Memory B cell (primary cell): Measurements from ENCODE around the gene SLC38A6.
A peak's percentile ranks its signal among the peaks of the same experiment; 100 is the strongest.

Experiments used
- ATAC-seq: fragments of 150-1000 bp; cut with Tn5 transposase; 2 replicates; pipeline ENCODE4 v1.10.0; 2021; ENCODE audit warnings: low read depth, mild to moderate bottlenecking, moderate library complexity
- DNase-seq, 2 donors: peaks; one replicate each; pipeline ENCODE4 v3.0.0; 2022; ENCODE audit warnings: low spot score in 2 of 2
- H3K27ac Mint-ChIP-seq: one replicate; pipeline ENCODE4 v1.8.0; 2022; ENCODE audit warnings: mild to moderate bottlenecking, moderate library complexity, mixed read lengths
- H3K27me3 Mint-ChIP-seq: one replicate; pipeline ENCODE4 v1.8.0; 2022; ENCODE audit warnings: mixed read lengths
- H3K36me3 Mint-ChIP-seq: one replicate; pipeline ENCODE4 v1.8.0; 2022; ENCODE audit warnings: mild to moderate bottlenecking, mixed read lengths
- H3K4me1 Mint-ChIP-seq: one replicate; pipeline ENCODE4 v1.8.0; 2022; ENCODE audit warnings: mixed read lengths
- H3K4me3 Mint-ChIP-seq: one replicate; pipeline ENCODE4 v1.8.0; 2022; ENCODE audit warnings: mild to moderate bottlenecking, moderate library complexity, mixed read lengths
- H3K9me3 Mint-ChIP-seq: one replicate; pipeline ENCODE4 v1.8.0; 2022; ENCODE audit warnings: mixed read lengths

Gene SLC38A6

GRCh38 chr14:61003571-61003970, 22.5 kb downstream of the SLC38A6 start:
- H3K4me3 Mint-ChIP-seq: no peak overlapping the region
- ATAC-seq (no peak), DNase-seq (no peak)
- H3K9me3 Mint-ChIP-seq: peaks cover 2% of the 10 kb centered on the region
- no peaks in the 10 kb centered on the region for H3K27me3 Mint-ChIP-seq
- no peak overlapping the region for H3K27ac Mint-ChIP-seq
- no peaks in the 10 kb centered on the region for H3K4me1 Mint-ChIP-seq
- peaks cover 12% of the 10 kb centered on the region for H3K36me3 Mint-ChIP-seq

GRCh38 chr14:61019537-61019936, 38.5 kb downstream of the SLC38A6 start:
- H3K4me1 Mint-ChIP-seq: no peaks in the 10 kb centered on the region
- DNase-seq (no peak), ATAC-seq (no peak)
- no peaks in the 10 kb centered on the region for H3K27me3 Mint-ChIP-seq
- H3K9me3 Mint-ChIP-seq: no peaks in the 10 kb centered on the region
- no peak overlapping the region for H3K4me3 Mint-ChIP-seq
- H3K27ac Mint-ChIP-seq: no peak overlapping the region
- H3K36me3 Mint-ChIP-seq: peaks cover 1% of the 10 kb centered on the region

GRCh38 chr14:61025251-61026223, 44.5 kb downstream of the SLC38A6 start:
- H3K4me1 Mint-ChIP-seq: peaks cover under 1% of the 10 kb centered on the region
- no peaks in the 10 kb centered on the region for H3K27me3 Mint-ChIP-seq
- H3K27ac Mint-ChIP-seq: no peak overlapping the region
- H3K9me3 Mint-ChIP-seq: no peaks in the 10 kb centered on the region
- no peaks in the 10 kb centered on the region for H3K36me3 Mint-ChIP-seq
- ATAC-seq (peak; percentile 69), DNase-seq (peak; percentile 26 to 58)
- H3K4me3 Mint-ChIP-seq: no peak overlapping the region

- ATAC-seq (no peak), DNase-seq (no peak)
- peaks cover 3% of the 10 kb centered on the region for H3K4me1 Mint-ChIP-seq
- no peak overlapping the region for H3K4me3 Mint-ChIP-seq
- no peaks in the 10 kb centered on the region for H3K36me3 Mint-ChIP-seq
- no peaks in the 10 kb centered on the region for H3K27me3 Mint-ChIP-seq
- H3K9me3 Mint-ChIP-seq: no peaks in the 10 kb centered on the region
- no peak overlapping the region for H3K27ac Mint-ChIP-seq
These were observed 45.5 kb downstream of the SLC38A6 start for GRCh38 chr14:61026526-61026925.

- ATAC-seq: no peak
These were observed 50.0 kb downstream of the SLC38A6 start for GRCh38 chr14:61031026-61031425.

GRCh38 chr14:61033054-61033453, 52.0 kb downstream of the SLC38A6 start:
- H3K4me3 Mint-ChIP-seq: no peak overlapping the region
- H3K27me3 Mint-ChIP-seq: no peaks in the 10 kb centered on the region
- ATAC-seq (no peak), DNase-seq (no peak)
- peaks cover 10% of the 10 kb centered on the region for H3K4me1 Mint-ChIP-seq
- no peak overlapping the region for H3K27ac Mint-ChIP-seq
- no peaks in the 10 kb centered on the region for H3K36me3 Mint-ChIP-seq
- H3K9me3 Mint-ChIP-seq: no peaks in the 10 kb centered on the region

More at GRCh38 chr14:61031026-61031425, 50.0 kb downstream of the SLC38A6 start:
- Mint-ChIP-seq H3K27me3 (no peaks in the 10 kb centered on the region), H3K4me1 (peaks cover 10% of the 10 kb centered on the region), H3K36me3 (no peaks in the 10 kb centered on the region), H3K9me3 (no peaks in the 10 kb centered on the region), H3K4me3 (no peak overlapping the region), H3K27ac (no peak overlapping the region)
- DNase-seq: no peak

- Mint-ChIP-seq H3K4me1 (peaks cover 10% of the 10 kb centered on the region), H3K27ac (peak overlapping the region; percentile 46), H3K36me3 (no peaks in the 10 kb centered on the region), H3K4me3 (no peak overlapping the region), H3K9me3 (no peaks in the 10 kb centered on the region), H3K27me3 (no peaks in the 10 kb centered on the region)
- no peak for DNase-seq
- ATAC-seq: no peak
These were observed 52.8 kb downstream of the SLC38A6 start for GRCh38 chr14:61033855-61034254.

GRCh38 chr14:61034416-61035120, 53.5 kb downstream of the SLC38A6 start:
- Mint-ChIP-seq H3K4me3 (peak overlapping the region; percentile 15), H3K36me3 (no peaks in the 10 kb centered on the region), H3K4me1 (peaks cover 10% of the 10 kb centered on the region), H3K27me3 (no peaks in the 10 kb centered on the region), H3K9me3 (no peaks in the 10 kb centered on the region), H3K27ac (peak overlapping the region; percentile 46)
- ATAC-seq (peak; percentile 61), DNase-seq (no peak)

- ATAC-seq (no peak), DNase-seq (no peak)
- no peaks in the 10 kb centered on the region for H3K9me3 Mint-ChIP-seq
- H3K36me3 Mint-ChIP-seq: no peaks in the 10 kb centered on the region
- H3K4me3 Mint-ChIP-seq: no peak overlapping the region
- H3K27ac Mint-ChIP-seq: no peak overlapping the region
- no peaks in the 10 kb centered on the region for H3K27me3 Mint-ChIP-seq
- peaks cover 7% of the 10 kb centered on the region for H3K4me1 Mint-ChIP-seq
These were observed 56.2 kb downstream of the SLC38A6 start for GRCh38 chr14:61037215-61037614.

- Mint-ChIP-seq H3K27me3 (no peaks in the 10 kb centered on the region), H3K4me3 (no peak overlapping the region), H3K27ac (no peak overlapping the region), H3K9me3 (no peaks in the 10 kb centered on the region), H3K4me1 (no peaks in the 10 kb centered on the region), H3K36me3 (peaks cover 2% of the 10 kb centered on the region)
- no peak for ATAC-seq
- no peak for DNase-seq
These were observed 60.7 kb downstream of the SLC38A6 start for GRCh38 chr14:61041704-61042103.

- H3K9me3 Mint-ChIP-seq: no peaks in the 10 kb centered on the region
- H3K36me3 Mint-ChIP-seq: peaks cover 3% of the 10 kb centered on the region
- no peak overlapping the region for H3K4me3 Mint-ChIP-seq
- H3K27me3 Mint-ChIP-seq: no peaks in the 10 kb centered on the region
- ATAC-seq (no peak), DNase-seq (no peak)
- no peaks in the 10 kb centered on the region for H3K4me1 Mint-ChIP-seq
- no peak overlapping the region for H3K27ac Mint-ChIP-seq
These were observed 61.2 kb downstream of the SLC38A6 start for GRCh38 chr14:61042220-61042619.

GRCh38 chr14:61043506-61043905, 62.5 kb downstream of the SLC38A6 start:
- DNase-seq (no peak), ATAC-seq (no peak)
- Mint-ChIP-seq H3K4me3 (no peak overlapping the region), H3K27ac (no peak overlapping the region), H3K27me3 (no peaks in the 10 kb centered on the region), H3K4me1 (no peaks in the 10 kb centered on the region), H3K36me3 (peaks cover 3% of the 10 kb centered on the region), H3K9me3 (no peaks in the 10 kb centered on the region)

GRCh38 chr14:61047021-61047420, 66.0 kb downstream of the SLC38A6 start:
- no peak for ATAC-seq
- Mint-ChIP-seq H3K4me3 (no peak overlapping the region), H3K27ac (no peak overlapping the region), H3K27me3 (no peaks in the 10 kb centered on the region), H3K4me1 (no peaks in the 10 kb centered on the region), H3K36me3 (peaks cover 3% of the 10 kb centered on the region), H3K9me3 (no peaks in the 10 kb centered on the region)
- no peak for DNase-seq

GRCh38 chr14:61048640-61049039, 67.6 kb downstream of the SLC38A6 start:
- Mint-ChIP-seq H3K4me1 (no peaks in the 10 kb centered on the region), H3K27ac (no peak overlapping the region), H3K36me3 (peaks cover 8% of the 10 kb centered on the region), H3K4me3 (no peak overlapping the region), H3K9me3 (no peaks in the 10 kb centered on the region), H3K27me3 (no peaks in the 10 kb centered on the region)
- no peak for DNase-seq
- ATAC-seq: no peak
